T follicular helper cell (primary cell): ENCODE results near the gene SLC41A1.
A peak's percentile ranks its signal among the peaks of the same experiment; 100 is the strongest.

Source experiments
- DNase-seq: peaks from one replicate; pipeline ENCODE4 v3.0.0-alpha.2; 2020; ENCODE audit warnings: low read depth

Gene SLC41A1

DNA sequence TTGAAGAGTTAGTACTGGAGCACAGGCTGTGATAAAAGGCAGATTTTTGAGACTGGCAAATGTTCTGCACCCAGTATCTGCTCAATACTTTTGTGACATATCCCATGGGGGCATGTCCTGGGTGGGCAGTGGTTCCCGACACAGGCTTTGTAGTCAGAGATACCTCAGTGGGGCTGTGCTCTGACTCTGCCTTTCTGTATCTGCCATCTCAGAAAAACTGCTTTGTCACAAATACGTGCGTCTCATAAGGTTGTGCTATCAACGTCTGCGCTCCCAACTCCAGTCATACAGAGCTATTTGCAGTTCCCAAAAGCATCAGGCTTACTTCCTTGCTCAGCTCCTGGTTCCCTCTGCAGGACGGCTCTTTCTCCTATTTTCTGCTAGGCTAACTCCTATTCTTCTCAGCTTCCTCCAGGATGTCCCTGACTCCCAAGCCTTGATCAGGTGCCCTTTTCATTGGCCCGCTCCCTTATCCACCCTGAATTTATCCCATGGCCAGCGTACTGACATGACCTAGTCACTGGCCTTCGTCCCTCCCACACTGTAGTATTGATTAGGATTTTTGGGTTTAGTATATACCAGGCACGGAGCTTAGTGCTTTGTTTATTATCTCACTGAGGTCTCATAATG lies 25.6 kb downstream of the SLC41A1 start:
- no peak for DNase-seq

GRCh38 chr1:205786601-205787000 lies 26.4 kb downstream of the SLC41A1 start:
- DNase-seq = no peak

- no peak for DNase-seq
These were observed 27.6 kb downstream of the SLC41A1 start for GRCh38 chr1:205785446-205785845.

GRCh38 chr1:205783904-205784303 lies 29.1 kb downstream of the SLC41A1 start:
- no peak for DNase-seq

DNA sequence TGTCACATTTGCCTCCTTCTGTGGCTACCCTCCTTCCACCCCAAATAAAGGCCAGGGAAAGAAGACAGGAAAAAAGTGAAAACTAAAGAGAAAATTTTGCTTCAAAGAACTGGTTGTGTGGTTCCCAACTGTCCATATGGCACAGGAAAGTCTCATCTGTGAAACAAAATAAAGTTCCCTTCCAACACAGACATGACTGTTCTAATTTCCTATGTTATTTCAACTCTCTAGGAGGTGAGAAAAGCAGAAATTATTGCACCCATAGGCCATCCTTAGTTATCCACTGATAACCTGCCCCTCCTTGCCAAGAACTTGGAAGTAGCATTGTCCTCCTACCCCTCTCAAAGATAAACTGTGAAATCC lies 29.6 kb downstream of the SLC41A1 start:
- DNase-seq = no peak

GRCh38 chr1:205782627-205783432 lies 30.2 kb downstream of the SLC41A1 start:
- DNase-seq = no peak

GRCh38 chr1:205780335-205780734 lies 32.7 kb downstream of the SLC41A1 start:
- DNase-seq = no peak

- DNase-seq = no peak
These were observed 35.0 kb downstream of the SLC41A1 start for GRCh38 chr1:205777994-205778393.

GRCh38 chr1:205775717-205776056 lies 37.3 kb downstream of the SLC41A1 start:
- no peak for DNase-seq

DNA sequence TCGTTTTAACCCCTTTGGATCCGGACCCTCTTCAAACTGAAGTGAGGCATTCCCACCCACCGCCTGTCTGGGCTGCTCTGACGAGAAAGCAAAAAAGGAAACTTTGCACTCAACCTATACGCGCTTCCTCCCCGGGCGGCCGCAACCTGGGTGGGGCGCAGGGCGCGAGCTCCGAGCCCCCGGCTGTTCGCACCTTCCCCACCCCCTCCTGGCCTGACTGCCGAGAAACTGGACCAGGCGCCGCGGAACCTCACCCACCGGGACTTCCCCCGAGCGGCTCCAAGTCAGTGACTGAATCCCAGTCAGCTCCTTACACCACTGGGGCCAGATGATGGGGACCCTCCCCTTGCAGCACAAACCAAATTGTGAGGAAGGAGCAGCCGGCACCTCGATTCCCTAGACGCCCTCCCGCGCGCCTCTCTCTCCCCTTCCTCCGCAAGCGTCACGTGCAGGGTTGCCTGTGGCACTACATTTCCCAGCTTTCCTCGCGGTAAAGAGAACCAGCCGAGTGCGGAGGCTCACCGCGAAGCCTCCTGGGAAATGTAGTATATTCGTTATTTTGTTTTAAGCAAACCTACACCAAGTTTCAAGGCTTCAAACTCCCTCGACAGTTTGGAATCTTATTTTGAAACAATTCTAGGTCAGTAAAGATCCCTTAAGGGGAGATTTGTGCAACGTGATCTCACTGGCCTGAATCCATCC lies 37.8 kb downstream of the SLC41A1 start, which contains the start of gene RAB29:
RAB29 (minus strand) TSS at position 468 of the 702 bp plus-strand sequence. CDS start 526 bp downstream, outside the sequence.
- peak; percentile 83 for DNase-seq

GRCh38 chr1:205774198-205775014 lies 38.6 kb downstream of the SLC41A1 start:
- DNase-seq = peak; percentile 13

DNA sequence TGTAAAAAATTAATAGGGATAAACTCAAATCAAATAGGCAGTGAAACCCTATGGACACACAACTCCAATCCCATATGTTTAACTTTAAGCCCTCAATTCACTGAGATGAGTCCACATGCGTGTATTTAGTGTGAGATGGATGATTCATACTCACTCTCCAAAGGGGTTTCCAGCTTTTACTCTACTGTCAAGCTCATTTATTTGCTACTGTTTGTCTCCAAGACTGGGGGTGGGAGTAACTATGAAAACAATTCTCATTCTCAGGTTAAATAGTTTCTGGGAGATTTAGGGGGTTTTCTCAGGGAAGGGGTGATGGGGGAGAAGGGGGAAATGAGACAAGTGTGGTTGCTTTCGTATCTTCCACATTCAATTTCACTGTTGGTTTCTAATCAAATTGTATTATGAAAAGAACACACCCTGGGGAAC lies 40.4 kb downstream of the SLC41A1 start:
- no peak for DNase-seq

DNA sequence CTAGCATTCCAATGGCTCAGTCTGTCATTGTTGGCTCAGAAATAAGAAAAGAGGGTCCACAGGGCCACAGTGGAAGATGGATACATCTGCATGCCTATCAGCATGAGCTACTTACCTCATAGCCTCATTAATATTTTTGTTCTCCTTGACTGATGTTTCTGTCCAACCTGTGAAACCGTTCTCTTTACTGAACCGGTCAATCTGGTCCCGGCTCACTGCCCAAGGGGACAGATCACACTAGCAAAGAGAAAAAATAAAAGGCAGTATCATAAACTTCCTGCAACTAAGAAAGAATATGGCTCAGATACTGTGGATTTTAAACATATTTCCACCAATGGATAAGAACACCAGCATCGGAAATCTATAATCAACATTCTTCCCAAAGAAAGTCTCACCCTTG lies 42.4 kb downstream of the SLC41A1 start:
- DNase-seq = no peak

- DNase-seq = no peak
These were observed 43.2 kb downstream of the SLC41A1 start for GRCh38 chr1:205769641-205770365.

DNA sequence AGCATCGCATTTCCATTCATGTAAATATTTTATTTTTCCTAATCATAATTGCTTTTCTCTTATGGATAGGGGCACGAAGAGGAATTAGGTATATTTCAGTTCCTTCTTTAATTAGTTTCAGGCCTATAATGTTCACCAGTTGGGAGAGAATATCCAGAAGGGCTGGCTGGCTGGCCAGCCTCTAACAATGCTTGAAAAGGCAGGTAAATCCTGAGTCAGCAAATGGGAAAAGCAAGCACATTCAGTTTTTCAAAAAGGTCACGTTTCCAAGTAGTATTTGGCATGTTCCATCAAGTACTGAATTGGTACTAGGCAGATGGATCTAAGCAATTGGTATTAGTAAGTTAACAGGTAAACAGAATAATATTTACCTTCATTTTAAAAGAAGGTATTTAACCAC lies 45.8 kb downstream of the SLC41A1 start:
- DNase-seq = no peak

GRCh38 chr1:205766570-205766969 lies 46.4 kb downstream of the SLC41A1 start:
- DNase-seq = no peak

GRCh38 chr1:205766038-205766437 lies 47.0 kb downstream of the SLC41A1 start:
- no peak for DNase-seq

DNA sequence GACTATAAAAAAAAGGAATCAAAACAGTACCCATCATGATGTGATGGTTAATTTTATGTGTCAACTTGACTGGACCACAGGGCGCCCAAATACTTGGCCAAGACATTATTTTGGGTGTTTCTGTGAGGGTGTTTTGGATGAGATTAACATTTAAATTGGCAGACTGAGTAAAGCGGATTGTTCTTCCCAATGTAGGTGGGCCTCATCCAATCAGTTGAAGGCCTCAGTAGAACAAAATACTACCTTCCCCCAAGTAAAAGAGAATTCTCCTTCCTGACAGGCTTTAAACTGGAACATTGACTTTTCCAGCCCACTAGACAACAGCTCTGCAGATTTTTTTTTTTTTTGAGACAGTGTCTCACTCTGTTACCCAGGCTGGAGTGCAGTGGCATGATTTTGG lies 48.4 kb downstream of the SLC41A1 start:
- DNase-seq = no peak

- no peak for DNase-seq
These were observed 49.0 kb downstream of the SLC41A1 start for GRCh38 chr1:205763980-205764379.

DNA sequence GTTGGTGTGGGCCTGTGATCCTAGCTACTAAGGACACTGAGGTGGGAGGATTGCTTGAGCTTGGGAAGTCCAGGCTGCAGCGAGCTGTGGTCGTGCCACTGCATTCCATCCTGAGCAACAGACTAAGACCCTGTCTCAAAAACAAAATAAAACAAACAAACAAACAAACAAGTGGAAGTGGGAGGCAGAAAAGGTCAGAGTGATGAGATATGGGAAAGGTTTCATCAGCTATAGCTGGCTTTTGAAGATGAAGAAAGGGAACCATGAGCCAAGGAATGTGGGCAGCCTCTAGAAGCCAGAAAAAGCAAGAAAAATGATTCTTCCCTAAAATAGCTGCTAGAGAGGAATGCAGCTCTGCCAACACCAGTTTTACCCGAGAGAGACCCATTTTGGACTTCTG lies 52.4 kb downstream of the SLC41A1 start:
- no peak for DNase-seq

DNA sequence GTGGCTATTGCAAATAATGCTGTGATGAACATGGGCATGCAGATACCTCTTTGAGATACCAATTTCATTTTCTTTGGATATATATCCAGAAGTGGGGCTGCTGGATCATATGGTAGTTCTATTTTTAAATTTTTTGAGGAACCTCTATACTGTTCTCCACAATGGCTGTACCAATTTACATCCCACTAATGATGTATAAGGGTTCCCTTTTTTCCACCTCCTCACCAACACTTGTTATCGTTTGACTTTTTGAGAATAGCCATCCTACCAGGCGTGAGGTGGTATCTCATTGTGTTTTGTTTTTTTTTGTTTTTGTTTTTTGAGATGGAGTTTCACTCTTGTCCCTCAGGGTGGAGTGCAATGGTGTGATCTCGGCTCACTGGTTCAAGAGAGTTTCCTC lies 56.4 kb downstream of the SLC41A1 start:
- no peak for DNase-seq
